ENCODE measurements around the gene PDIA2. TPM values are rescaled to one million over a fixed set of nuclear protein-coding genes. Genes with fewer than 3 reads are reported as not detected.

Gene PDIA2
- total and polyA plus RNA-seq, 10 of the 15 experiments (the other 5 are each of a cell fraction or from before 2014, with no cell fraction given) = 0.11 to 0.36 TPM; not detected in 8

DNA sequence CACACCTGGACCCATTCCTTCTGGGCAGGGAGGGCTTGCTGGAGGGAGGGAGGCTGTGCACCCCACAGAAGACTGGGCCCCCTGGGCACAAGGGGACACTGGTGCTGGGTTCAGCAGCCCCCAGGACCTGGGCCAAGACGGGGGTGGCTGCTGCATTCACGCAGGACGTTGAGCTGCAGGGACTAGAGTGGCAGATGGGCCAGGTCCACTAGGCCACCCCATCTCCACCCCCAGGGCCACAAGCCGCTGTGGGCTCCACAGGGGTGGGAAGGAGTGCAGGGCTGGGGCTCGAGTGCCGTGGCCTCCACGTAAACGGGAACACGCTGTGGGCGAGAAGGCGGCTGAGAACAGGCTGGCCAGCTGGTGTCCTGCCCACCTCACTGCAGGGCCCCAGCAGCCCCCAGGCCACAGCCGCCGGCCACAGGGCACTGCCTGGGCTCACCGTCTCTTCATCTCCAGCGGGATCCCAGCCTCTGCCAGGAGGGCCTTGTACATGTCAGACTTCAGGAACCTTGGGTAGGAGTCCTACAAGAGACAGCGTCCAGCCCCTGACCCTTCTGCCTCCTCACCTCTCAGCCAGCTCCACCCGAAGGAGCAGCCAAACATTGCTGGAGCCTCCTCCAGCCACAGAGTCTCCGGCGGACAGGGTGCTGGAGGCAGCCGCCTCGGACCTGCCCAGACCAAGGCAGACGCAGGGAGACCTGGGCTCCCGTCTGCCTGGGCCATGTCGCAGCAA, 13.7 kb upstream of the PDIA2 start (continued):
- no peak for TF ChIP-seq CUX1 (IDR thresholded peaks at IDR 0.05; ENCODE audit: insufficient replicate concordance, low read depth, low read length)
- TF ChIP-seq IKZF2 (IDR thresholded peaks at IDR 0.05) = no peak
- TF ChIP-seq TARDBP (IDR thresholded peaks at IDR 0.05; ENCODE audit: borderline replicate concordance) = no peak
- TF ChIP-seq SMAD5 (IDR thresholded peaks at IDR 0.05; ENCODE audit: low read depth) = no peak

GRCh38 chr16:270381-271255, 12.3 kb upstream of the PDIA2 start:
- no peaks in the 10 kb centered on the region for H3K9me3 ChIP-seq (replicated peaks; ENCODE audit: control insufficient read depth, insufficient read depth, low read length)
- H2AFZ ChIP-seq (ENCODE audit: control insufficient read depth, low read depth, low read length) = no peak overlapping the region
- no peak overlapping the region for H3K9ac ChIP-seq (ENCODE audit: control insufficient read depth, insufficient read depth, low read length)
- TF ChIP-seq LARP7 (IDR thresholded peaks at IDR 0.05) (no peak), ZNF24 (IDR thresholded peaks at IDR 0.05) (no peak), TCF7 (IDR thresholded peaks at IDR 0.05; ENCODE audit: borderline replicate concordance) (no peak), FOS (IDR thresholded peaks at IDR 0.05; ENCODE audit: borderline replicate concordance, extremely low read depth, insufficient read length) (no peak), ZNF217 (IDR thresholded peaks at IDR 0.05) (no peak), CBFB (IDR thresholded peaks at IDR 0.05; ENCODE audit: low read depth) (no peak), CEBPZ (IDR thresholded peaks at IDR 0.05; ENCODE audit: low read depth, low read length) (no peak), HDGF (IDR thresholded peaks at IDR 0.05) (no peak), NFXL1 (IDR thresholded peaks at IDR 0.05; ENCODE audit: borderline replicate concordance) (no peak), MYB (IDR thresholded peaks at IDR 0.05; ENCODE audit: borderline replicate concordance, low read depth, low read length) (no peak)
- no peaks in the 10 kb centered on the region for H4K20me1 ChIP-seq (ENCODE audit: control insufficient read depth, insufficient read depth)
- no peaks in the 10 kb centered on the region; a peak in 1 of 4 replicates for H3K27me3 ChIP-seq (replicated peaks in 1 of 2; ENCODE audit: control insufficient read depth in 2 of 2, insufficient read depth in 2 of 2, low read length in 1 of 2)
- CTCF ChIA-PET = no interaction called here
- whole genome bisulfite sequencing (ENCODE audit: insufficient coverage, insufficient replicate concordance, low lambda C conversion rate, missing lambda C conversion rate) = 58% methylated on average over 28 of the region's 34 CpGs
- no TSS peak for BruUV-seq (replicated peaks)
- no peak overlapping the region for H3K4me3 ChIP-seq
- H3K4me1 ChIP-seq (ENCODE audit: control insufficient read depth, insufficient read depth, low read length) = no peaks in the 10 kb centered on the region
- SMC1A ChIA-PET (ENCODE audit: uncharacterized antibody, unreplicated experiment) = no interaction called here
- POLR2A ChIA-PET = no interaction called here
- DNase-seq (ENCODE audit: low read depth, low spot score) (no peak), FAIRE-seq (no peak), ATAC-seq (no peak)
- intact Hi-C loops (cut with micrococcal nuclease; ENCODE audit: unreplicated experiment) (no loop called here), in situ Hi-C loops (cut with MboI) (no loop called here)
- H3K27ac ChIP-seq (ENCODE audit: control insufficient read depth, insufficient read depth) = no peak overlapping the region
- no peak overlapping the region for H3K4me2 ChIP-seq (ENCODE audit: control insufficient read depth, insufficient read depth)
- no peaks in the 10 kb centered on the region for H3K79me2 ChIP-seq (ENCODE audit: control insufficient read depth, insufficient read depth, low read length)
- RAD21 ChIA-PET (ENCODE audit: unreplicated experiment) = no interaction called here
- H3K36me3 ChIP-seq (ENCODE audit: control insufficient read depth in 2 of 2, insufficient read depth in 2 of 2, low read length in 1 of 2) = no peaks in the 10 kb centered on the region
